Hippocampal formation (tissue), 2 donors: ENCODE data around the gene SLTM.
"Not testable (repeated sequence)": the region's sequence is repeated elsewhere in the genome, so short reads cannot be mapped to it uniquely, and the experiment has no call there.

Experiments used
- DNase-seq, 2 donors: peaks; one replicate each; lab custom pipeline; 2025; lab: John Stamatoyannopoulos, UW

SLTM gene

GRCh38 chr15:58926823-58927222, 6.7 kb downstream of the SLTM start:
- no peak for DNase-seq

DNA sequence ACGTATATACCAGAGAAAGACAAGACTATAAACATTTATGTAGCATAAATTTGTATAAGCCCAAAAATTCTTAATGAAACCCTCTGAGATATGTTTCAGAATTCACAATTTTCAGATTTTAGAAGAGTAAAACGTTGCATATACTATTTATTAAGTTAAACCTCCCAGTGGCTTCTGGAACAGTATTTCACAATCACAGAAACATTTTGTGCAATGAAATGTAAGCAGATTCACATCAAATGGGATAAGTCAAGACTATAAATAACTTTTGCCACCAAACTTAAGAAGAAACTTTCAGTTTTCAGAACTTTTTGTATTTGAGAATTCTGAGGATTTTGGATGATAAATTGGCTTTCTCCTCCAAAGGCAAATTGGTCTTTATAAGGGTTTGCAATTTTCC, 9.2 kb downstream of the SLTM start:
- no peak for DNase-seq

GRCh38 chr15:58923696-58924300, 9.7 kb downstream of the SLTM start:
- DNase-seq, result no peak

DNA sequence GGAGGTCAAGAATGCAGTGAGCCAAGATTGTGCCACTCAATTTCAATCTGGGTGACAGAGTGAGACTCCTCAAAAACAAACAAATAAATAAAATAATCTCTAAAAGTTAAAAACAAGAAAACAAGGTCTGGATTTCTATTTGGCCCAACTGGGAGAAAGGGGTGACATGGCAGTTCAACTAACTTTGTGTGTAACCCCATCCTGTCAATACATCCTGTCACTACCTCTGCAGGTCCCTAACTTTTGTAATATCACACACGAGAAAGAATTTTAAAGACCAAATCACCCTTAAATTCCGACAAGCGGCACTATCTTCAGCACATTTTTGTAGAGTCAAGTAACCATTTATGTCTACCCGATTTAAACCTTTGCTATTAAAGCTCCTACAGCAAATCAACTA, 10.2 kb downstream of the SLTM start:
- no peak for DNase-seq

DNA sequence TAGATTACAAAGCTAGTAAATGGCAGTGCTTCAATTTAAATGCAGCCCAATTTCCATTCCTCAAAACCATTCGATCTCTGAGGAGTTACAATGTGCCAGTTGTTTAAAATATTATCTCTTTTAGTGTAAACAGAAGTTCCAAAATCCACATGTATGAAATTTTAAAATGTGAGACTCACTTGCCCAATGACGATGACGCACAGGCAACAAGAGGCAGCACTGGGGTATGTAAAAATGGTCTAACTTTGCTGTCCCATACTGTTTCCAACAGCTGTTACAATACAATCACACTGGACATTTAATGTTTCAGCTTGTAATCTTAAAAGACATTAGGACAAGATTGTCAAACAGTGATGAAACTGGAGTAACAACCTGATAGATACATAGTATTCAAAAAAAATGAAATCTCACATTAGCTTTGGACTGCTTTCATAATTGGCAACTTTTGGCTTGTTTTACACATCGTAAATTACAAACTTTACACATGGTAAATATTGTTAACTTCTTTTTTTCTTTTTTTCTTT, 12.2 kb downstream of the SLTM start:
- DNase-seq, result no peak

DNA sequence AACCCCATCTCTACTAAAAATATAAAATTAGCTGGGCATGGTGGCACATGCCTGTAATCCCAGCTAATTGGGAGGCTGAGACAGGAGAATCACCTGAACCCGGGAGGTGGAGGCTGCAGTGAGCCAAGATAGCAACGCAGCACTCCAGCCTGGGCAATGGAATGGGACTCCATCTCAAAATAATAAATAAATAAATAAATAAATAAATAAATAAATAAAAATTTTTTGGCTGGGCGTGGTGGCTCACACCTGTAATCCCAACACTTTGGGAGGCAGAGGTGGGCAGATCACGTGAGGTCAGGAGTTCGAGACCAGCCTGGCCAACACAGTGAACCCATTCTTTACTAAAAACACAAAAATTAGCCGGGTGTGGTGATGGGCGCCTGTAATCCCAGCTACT, 13.0 kb downstream of the SLTM start:
- DNase-seq, result not testable (repeated sequence)

DNA sequence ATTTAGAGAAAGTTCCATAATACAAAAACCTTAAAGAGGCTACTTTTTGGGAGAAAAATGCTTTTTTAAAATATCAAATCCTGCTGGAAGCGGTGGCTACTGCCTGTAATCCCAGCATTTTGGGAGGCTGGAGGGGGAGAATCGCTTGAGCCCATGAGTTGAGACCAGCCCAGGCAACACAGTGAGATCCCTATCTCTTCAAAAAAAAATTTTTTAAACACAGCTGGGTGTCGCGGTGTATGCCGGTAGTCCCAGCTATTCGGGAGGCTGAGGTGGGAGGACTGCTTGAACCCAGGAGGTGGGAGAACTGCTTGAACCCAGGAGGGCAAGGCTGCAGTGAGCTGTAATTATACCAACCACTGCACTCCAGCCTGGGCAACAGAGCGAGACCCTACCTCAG, 14.2 kb downstream of the SLTM start:
- no peak for DNase-seq

DNA sequence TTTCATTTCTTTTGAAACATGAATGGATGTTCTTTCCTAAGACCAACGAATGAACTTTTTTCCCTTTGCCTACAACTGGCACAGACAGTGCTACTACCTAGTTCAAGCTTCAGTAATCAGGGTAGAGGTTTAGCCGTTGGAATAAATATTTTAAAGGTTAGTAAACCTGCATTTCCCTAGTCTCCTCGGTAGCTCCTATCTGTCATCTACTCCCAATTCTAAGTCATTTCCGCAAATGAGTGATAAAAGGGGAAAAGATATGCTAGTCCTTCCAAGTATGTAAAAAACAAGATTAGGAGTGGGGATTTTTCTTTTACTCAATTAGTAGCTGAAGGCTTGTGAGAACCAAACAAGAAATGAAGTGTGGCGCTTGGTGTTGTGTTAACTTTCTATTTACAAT, 15.2 kb downstream of the SLTM start:
- no peak for DNase-seq

DNA sequence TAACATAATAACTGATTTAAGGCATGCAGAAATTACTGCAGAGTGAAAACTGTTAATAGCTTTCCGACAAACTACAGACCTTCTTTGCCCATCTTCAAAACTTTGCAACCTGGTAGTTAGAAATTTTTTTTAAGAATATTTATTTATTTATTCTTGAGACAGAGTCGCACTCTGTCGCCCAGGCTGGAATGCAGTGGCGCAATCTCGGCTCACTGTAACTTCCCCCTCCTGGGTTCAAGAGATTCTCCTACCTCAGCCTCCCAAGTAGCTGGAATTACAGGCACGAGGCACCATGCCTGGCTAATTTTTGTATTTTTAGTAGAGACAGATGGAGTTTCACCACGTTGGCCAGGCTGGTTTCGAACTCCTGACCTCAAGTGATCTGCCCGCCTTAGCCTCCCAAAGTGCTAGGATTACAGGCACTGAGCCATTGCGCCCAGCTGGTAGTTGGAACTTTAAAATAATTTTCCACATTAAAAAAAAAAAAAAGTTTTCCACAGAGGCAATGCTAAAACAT, 15.8 kb downstream of the SLTM start:
- DNase-seq, result not testable (repeated sequence)

- no peak for DNase-seq
Measured at GRCh38 chr15:58916962-58917361, 16.5 kb downstream of the SLTM start.

DNA sequence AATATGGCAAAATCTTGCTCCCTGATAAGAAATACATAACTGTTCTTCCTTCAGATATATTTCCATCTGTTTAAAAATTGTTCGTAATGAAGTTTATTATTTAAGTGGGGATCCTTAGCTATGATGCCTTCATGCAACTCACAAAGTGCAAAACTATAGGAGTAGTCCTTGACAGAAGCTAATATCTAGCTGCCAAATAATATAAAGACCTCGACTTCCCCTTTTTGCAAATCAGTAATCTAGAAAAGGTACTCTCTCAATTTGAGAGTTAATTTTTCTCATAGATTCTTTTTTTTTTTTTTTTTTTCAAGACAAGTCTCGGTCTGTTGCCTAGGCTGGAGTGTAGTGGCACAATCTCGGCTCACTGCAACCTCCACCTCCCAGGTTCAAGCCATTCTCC, 23.0 kb downstream of the SLTM start:
- no peak for DNase-seq

- no peak for DNase-seq
Measured at GRCh38 chr15:58909616-58910015, 23.9 kb downstream of the SLTM start.

DNA sequence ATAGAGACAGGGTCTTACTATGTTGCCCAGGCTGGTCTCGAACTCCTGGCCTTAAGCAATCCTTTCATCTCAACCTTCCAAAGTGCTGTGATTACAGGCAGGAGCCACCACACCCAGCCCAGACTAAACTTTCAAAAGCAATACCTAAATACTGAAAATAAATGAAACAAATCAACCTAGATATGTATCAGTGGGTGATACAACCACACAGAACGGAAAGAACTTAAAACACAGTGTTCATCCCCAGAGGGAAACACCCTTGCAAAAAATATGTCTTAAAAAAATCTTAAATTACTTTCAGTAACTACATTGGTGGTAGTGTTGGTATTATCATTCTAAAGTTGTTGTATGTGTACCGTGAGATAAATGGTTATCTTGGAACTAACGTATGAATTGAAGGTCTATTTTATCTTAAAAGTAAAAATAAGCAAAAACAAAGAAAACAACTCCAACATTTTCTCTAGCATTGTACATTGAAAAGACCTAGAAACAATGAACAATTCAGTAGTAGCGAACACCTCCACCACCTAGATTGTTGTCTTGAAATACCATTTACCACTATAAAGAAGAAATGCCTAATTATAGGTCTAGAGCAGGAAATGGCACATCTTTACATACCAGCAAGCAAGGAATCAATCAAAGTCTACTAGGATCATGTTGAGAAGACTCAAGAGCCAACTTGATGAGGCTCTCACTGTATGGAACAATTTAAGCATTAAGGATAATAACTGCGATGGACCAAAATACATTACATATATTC, 24.7 kb downstream of the SLTM start:
- DNase-seq, result no peak

DNA sequence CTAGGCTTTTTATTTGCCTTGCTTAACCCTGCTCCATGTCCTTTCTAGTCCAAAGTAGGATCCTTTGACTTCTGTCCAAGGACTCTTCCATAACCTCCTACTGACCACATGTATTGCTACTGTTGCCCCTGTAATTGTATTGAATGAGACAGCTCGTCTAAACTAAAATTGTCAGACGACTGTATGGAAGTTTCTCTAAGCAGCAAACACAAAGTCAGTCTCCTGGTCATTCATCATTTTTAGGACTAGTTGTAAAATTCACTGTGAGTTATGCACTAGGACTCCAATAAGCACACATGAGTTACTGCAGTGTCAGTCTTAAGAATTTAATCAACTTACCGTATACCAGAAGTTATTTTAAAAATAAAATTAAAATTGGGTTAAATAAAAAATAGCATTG, 32.8 kb downstream of the SLTM start:
- no peak for DNase-seq

- no peak for DNase-seq
Measured at GRCh38 chr15:58898150-58898680, 35.3 kb downstream of the SLTM start.

GRCh38 chr15:58889363-58889762, 44.1 kb downstream of the SLTM start:
- no peak for DNase-seq

DNA sequence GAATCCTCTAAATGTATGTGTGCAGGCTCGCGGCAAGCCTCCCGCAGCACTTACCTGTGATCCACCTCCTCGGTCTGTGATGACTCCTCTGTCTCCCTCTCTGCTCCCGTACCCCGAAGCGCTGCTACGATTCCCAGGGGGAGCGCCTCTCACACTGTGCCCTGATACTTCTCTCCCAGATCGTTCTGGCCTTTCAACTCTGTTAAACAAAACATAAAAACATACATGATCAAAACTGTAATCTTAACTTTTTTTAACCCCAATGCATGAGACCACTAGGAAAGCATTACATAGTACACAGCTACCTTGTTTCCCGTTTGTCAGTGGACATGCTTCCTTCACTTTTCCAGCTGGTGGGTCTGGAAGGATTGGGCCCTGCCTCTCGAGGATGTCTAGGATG, 46.6 kb downstream of the SLTM start:
- no peak for DNase-seq

- not testable (repeated sequence) for DNase-seq
Measured at GRCh38 chr15:58883926-58884325, 49.6 kb downstream of the SLTM start.

GRCh38 chr15:58882243-58882642, 51.2 kb downstream of the SLTM start:
- DNase-seq, result no peak

DNA sequence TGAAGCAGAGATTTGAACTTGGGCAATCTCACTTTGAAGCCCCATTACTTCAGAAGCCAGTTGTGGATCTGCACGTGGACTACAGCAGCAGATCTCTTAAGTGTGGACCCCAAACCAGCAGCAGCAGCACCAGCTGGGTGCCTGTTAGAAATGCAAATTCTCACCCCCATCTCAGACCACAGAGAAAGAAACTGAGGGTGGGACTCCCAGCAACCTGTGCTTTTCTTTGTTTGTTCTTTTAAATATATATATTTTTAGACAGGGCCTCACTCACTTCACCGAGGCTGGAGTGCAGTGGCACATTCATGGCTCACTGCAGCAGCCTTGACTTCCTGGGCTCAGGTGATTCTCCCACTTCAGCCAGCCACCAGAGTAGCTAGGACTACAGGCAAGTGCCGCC, 53.2 kb downstream of the SLTM start:
- no peak for DNase-seq

DNA sequence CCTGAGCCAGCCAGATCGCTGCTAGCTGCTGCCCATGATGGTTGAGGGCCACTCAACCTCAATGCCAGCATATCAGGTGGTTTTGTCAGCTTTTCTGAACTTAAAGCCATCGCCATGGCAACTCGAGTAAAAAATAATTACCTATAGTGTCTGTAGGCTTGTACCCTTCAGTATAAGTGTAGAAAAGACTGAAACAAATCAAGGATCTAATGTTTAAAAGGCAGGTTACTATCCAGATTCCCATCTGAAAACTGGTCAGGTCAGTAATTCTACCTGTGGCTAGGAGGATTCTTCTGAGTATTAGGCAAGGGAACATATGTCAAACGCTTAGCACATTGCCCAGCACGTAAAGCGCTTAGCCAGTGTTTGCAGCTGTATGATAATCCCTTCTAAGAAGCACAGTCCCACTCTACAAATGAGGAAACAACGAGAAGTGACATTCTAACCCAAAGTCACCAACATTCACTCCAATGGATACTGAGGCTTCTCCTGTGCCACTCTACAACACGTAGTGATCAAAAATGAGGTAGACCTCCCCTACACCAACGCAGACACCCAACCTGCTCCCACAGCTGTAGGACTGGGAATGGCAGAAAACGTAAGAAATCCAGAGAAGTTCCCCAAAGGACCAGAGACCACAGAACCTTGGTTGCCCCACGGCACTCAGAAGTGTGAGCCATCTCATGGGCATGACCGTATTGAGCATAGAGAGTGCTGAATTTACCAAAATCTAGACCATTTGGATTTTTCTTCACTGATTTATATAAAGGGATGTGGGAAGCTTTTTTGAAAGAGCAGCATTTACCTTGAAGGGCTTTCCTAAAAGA, 55.3 kb downstream of the SLTM start:
- no peak for DNase-seq
